HG03025 (cell line): ENCODE data around the gene NDEL1.

Experiments used
- ATAC-seq: cut with Tn5 transposase; IDR thresholded peaks from one replicate; pipeline ENCODE4 v1.9.1; 2021; ENCODE audit warnings: mild to moderate bottlenecking, moderate library complexity; ENCODE audit not compliant: unreplicated experiment, low FRiP score

NDEL1 gene

DNA sequence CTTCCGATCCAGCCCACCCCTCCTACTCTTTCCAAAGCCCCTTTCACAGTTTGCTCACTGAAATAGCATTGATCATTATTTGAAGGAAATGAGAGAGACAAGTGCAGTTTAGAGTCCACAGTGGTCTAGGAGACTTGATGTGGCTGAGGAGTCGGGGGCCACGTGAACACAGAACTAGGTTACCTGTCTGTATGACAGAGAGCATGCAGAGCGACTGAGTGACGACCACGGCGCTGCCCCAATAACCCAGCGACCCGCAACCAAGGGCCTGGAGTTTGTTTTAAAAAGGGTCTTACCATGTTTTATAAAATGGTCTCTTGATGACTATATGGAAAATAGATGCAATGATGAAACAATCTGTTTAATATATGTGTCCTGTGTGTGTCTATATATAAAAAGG, 39.5 kb downstream of the NDEL1 start:
- ATAC-seq = no peak

DNA sequence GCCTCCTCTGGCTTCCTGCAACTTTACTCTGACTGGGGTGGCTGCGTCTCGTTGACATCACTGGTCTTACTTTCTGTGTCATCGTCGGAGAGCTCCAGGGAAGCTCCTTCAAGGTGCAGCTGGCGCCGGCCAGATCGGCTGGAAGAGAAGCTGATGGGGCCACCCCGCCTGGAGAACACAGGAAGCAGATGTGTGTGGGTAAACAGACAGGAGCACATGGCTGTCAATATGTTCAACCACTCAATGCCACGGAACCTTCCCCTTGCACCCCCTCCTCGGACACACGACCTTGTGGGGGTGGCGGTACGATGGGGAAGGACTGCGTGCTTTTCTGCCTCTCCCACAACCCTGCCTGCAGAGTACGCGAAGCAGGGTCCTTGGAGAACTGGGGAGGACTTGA, 40.1 kb downstream of the NDEL1 start:
- ATAC-seq = no peak

DNA sequence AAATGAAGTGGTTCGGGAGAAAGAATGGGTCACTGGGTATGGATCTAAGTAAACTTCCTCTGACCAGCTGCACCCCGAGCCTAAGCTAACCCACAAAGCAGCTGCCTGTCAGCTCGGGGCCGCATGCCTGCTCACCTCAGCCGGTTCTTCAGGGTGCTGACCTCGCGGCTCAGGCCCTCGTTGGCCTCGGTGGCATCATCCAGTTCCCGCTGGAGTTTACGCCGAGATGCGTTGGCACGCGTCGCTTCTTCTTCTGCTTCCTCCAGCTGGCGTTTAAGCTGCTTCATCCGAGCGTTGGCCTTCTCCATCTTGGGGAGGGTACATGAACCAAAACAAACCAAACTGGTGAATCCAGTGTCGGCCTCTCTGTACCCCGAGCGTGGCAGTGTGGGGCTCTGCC, 41.1 kb downstream of the NDEL1 start:
- ATAC-seq = no peak

DNA sequence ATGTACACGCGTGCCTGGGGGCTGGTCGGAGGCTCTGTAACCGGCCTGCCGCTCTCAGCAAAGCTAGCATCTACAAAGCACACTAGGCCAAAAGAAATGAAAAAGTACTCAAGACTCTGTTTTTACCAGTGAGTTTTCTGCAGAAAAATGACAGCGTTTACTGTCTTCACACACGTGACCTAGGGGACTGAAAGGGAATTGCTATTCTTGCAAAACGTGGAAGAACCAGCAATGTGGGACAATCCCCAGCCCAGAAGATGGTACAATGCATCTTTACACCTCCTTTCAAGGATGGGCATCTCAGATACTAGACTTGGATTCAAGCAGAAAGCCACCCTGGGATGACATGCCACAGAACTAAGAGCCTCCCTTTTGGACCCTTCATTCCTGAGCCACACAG, 41.5 kb downstream of the NDEL1 start:
- no peak for ATAC-seq

DNA sequence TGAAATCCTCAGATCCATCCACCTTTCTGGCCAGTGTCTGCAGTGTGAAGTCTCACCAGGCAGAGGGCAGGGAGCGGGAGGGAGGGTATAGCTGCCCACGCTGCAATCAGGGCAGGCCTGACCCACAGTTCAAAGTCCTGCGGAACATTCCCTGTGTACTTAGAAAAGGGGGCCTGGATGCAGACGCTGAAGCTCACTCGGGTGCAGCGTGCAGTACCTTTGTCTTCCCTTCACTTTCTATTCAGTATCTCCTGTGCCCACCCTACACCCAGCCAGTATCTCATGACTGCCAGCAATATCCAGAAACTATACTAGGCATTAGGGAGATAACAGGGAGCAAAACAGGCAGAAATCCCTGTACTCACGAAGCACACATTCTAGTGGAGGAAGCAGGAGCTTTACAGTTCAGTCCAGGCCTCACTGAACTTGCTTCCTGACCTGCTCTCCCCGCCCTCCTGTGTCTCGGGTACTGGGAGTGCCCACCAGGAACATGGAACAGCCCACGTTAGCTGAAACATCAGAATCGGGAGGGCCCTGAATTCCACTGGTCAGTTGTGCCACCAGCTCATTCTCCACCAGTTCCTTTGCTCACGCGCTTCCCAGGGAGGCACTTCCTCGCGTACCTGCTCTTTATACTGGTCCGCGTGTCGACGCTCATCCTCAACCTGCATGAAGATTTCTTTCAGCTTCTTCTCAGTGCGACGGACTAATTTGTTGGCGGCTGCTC, 42.2 kb downstream of the NDEL1 start:
- no peak for ATAC-seq

DNA sequence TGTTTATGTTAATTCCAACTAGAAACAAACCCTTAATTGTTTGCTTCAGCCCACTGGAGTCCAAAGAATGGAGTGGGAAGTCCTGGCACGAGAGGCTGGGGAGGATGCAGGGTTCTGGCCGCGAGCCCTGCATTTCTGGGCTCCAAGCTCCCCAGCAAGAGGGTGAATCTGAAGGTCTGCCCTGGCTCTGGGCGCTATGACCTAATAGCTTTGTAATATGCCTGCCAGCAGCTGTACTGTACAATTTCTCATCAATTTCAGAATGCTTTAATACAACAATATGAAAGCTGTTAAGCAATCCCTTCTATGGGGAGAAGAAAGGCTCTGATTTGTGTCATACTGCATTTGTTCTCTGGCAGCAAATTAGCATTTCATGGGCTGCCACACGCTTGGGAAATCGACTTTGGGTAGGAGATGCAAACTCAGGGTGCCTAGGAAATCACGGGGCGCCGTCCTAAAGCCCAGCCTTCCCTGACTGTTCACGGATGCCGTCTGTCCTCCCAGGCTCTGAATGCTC, 43.8 kb downstream of the NDEL1 start:
- ATAC-seq = no peak

DNA sequence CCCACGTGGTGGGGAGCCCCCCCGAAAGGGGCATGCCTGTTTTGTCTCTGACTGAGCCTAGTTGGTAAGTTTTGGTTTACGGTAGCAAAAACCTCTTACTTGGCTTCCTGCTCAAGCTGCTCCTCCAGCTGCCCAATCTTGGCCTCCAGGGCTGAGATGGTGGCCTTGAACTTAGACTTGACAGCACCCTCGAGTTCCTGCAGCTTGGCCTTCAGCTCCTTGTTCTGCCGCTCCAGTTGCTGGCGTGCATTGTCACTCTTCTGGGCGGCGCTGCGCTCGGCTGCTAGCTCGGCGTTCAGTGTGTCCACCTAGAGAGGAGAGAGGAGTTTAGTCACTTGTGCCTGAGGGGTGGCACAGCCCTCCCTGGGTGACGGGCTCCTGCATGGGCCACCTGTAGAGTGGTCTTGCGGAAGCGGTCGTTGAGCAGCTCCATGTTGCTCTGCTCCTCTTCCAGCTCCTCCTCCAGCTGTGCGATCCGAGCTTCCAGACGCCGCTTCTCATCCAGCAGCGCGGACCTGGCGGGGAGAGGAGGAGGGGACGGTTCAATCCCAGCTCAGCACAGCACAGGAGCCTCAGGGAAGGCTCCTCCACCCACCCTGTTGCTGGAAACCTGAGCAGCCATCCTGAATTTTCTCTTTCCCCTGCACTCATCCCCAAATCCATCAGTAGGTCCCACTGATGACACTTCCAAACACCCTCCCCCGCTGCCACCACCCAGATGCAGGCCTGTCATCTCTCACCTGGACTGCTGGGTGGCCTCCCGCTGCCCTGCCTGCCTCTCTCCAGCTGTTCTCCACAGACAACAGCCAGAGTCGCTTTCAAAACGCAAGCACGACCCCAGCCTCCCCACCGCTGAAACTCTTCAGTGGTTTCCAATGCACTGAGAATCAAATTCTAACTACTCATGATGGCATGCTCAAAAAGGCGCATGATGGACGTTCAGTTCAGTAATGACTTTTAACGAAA, 44.6 kb downstream of the NDEL1 start:
- no peak for ATAC-seq

DNA sequence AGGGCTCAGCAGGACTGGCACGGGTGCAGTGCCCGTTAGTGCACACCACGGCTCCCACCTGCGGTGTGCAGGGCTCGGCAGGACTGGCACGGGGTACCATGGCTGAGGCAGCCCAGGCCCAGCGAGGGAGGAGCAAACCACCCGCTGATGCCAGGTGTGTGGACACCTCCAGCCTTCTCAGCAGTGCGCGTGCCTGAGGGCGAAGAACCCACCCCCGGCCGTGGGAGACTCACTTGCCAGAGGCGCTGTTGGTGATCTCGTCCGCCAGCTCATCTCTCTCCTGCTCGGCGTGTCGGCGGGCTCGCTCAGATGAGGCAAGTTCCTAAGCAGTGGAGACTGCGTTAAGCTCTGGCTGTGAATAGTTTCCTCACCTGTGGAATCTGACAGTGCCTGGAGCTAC, 45.4 kb downstream of the NDEL1 start:
- ATAC-seq = no peak

DNA sequence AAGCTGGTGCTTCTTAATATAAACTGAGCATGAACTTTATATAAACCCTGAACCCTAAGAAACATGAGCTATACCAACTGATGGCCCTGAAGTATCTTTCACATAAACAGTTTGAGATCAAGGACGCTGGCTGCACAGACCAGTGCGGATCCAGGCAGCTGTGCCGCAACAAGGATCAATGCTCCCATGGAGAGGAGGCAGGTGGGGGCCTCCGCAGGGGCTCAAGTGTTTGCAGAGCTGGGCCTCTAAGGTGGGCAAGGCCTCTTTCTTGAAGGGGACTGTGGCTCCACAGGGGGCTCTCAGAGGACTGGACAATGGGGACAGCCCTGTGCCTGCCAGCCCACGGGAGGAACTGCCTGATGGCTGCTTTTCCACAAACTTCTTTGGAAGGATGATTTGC, 46.0 kb downstream of the NDEL1 start:
- ATAC-seq = no peak

DNA sequence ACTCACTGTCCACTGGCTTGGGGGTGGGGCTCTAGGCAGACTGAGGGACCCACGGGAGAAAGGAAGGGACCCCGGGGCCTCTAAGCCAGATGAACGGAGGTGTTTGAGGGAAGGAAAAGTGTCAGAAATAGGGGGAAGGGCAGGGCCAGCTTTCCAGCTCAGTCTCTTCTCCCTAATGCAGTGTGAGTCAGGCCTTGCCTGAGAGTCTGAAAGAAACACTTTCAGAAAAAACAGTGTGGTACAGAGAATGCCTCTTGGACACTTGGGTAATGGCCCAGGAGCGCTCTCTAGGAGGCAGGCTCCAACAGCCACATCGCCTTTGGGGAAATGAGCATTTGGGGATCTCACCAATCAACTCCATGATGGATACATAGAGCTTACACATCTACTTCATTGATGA, 46.9 kb downstream of the NDEL1 start:
- ATAC-seq = no peak

DNA sequence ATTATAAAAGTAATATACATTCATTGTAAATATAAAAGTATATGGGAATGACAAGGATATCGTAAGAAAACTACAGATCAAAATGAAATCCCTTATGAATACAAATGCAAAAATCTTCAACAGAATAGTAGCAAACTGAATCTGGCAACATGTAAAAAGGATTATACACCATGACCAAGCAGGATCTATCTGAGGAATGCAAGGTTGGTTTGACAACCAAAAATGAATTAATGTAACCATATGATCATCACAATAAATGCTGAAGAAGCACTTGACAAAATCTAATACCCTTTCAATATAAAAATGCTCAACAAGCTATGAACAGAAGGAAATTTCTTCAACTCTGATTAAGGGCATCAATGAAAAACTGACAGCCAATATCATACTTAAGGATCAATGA, 48.8 kb downstream of the NDEL1 start:
- no peak for ATAC-seq

DNA sequence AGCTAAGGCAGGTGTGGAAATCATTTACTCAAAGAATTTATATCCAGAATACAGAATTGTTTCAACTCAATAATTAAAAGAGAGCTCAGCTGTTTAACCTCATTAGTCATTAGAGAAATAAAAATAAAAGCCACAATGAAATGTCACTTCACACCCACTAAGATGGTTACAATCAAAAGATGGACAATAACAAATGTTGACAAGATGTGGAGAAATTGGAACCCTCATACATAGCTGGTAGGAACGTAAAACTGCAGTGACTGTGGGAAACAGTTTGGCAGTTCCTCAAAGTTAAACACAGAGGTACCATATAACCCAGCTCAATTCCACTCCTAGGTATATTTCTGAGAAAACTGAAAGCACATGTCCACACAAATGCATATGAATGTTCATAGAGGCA, 49.8 kb downstream of the NDEL1 start:
- ATAC-seq = no peak

DNA sequence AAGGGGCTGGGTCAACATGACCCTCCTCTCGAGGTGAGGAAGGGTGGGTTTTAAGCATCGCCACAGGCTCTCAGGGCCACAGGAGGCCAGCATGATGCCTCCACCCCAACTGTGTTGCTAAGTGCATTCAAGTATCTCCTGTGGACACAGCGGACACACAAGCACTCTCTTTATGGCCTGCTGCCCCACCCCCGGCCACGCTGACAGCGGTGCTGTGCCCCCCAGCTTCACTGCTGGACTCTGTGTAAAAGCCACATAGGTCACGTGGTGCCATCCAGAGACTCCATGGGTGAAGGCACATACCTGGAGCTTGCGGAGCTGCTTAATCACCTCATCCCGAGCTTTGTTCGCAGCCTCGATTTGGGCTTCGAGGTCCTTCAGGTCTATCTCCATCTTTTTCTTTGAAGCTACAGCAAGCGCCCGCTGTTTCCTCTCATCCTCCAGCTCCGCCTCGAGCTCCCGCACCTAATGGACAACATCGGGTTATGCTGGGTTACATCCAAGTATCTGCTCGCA, 51.5 kb downstream of the NDEL1 start:
- ATAC-seq = no peak

DNA sequence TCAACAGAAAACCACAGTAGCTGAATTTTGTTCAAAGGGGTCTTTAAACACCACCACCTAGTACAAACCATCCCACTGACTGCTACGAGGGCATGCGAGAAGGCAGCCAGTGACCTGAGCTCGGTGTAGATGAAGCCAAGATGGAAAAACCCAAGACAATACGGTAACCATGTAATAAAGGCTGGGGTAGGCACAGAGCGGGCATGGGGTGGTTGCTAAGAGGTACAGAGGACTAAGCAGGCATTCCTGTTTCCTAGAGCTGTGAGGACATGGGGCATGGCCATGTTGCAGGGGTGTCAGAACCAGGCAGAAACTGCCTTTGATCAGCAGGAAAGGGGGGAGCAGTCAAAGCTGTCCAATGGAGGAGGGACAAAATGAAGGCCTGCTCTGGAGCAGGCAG, 52.1 kb downstream of the NDEL1 start:
- no peak for ATAC-seq

DNA sequence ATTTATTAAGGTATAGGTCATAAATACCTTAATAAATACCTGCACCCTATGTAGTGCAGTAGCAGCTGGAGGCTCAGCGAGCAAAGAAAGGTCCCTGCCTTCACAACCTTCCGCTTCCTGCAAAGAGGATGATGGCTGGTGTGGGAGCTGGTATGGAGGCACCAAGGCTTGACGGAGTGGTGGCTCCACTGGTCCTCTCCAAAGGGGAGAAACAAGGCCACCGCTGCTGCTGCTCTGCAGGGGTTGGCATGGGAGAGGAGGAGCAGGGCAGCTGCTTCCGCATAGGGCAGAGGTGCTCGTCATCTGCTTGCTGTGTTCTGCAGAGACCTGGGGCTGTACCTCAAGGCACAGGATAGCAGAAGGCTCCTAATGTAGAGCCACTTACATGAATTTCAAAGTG, 52.8 kb downstream of the NDEL1 start:
- no peak for ATAC-seq

DNA sequence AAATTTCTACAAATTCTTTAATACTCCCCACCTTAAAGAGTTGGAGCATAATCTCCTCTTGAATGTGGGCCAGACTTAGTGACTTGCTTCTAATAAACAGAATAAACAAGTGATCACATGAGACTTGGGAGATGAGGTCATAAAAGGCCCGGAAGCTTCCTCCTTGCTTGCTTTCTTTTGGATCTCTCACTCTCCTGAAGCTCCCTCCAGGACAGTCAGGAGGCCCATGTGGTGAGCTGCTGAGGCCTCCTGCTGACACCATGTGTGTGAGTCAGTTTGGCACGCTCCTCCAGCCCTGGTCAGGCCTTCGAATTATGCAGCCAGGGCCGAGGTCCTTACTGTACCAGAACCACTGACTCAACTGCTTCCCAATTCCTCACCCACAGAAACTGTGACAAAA, 53.2 kb downstream of the NDEL1 start:
- no peak for ATAC-seq

DNA sequence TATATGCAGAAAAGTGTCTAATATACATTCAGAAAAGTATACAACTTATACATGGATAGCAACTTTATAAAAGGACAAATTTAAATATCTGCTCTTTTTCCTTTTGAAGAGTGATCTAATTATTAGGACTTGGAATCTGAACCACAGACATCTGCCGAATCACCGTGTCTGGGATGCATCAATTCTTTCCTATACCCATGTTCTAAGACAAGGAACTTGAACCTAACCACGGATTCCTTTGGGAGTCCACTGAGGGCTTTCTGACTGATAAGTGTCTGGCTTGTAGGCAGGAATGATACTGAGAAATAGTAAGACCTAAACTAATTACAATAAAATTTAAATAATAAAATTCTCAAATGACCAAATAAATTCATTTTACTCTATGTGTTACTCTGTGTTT, 54.2 kb downstream of the NDEL1 start:
- ATAC-seq = no peak

DNA sequence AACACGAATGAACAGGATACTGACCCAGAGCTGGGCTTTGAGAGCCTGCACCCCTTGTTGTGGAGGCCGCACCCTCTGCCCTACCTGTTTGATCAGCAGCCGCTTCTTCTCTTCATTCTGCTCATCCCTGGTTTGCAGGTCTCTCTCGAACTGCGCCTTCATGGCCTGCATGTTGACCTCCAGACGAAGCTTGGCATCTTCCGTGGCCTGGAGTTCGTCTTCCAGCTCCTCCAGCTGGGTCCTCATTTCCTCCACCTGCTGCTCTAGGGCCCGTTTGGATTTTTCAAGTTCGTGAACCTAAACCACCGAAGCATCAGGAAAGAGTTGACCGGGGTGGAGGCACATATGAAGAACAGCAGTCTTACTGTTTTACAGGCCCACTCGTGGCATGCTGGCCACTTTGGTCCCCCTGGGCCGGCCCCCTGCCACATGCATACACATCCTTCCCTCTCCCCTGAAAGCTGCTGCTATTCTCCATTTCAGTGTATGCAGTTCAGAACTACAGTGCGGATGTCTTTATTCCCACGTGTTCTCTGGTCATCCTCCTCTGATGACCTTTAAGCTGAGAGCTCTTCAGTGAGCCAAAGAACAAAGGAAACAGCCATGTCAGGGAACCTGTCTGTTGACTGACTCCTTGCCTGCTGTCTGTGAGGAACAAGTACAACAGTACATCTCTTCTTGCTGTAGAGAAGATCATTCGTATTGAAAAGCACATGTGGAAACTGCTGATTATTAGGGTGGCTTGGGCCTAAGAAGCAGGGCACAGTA, 54.8 kb downstream of the NDEL1 start:
- ATAC-seq = no peak

DNA sequence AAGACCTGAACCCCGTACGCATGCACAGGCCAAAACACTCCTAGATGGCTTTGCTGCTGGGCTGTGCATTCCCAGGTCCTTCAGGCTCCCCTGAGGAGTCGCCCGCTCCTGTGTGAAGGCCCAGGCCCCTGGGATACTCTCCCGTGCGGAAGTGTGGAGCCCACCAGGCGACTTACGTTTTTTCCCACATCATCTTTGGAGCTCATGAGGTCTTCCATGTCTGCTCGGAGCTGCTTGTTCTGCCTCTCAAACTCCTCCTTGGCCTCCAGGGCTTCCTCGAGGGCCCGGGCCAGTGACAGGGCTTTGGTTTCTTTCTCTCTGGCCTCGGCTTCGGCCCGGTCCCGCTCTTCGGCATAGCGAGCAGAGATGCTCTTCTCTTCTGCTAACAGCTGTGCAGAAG, 56.4 kb downstream of the NDEL1 start:
- no peak for ATAC-seq

DNA sequence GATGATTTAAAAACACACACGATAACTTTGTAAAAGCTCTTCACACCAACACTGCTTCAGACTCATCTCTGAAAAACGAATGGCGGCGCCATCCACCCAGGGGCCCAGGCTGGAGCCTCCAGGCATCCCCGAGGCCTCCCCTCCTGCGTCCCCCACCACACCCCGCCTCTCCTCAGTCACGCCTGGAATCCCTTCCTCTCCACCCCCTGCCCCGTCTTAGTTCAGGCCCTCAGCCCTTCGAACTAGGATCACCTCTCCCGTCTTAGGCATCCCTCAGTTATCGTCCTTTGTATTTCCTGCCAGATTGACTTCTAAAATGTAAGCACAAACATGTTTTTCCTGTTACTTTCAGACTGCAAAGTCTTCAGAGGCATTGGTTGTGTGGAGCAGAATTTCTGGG, 58.3 kb downstream of the NDEL1 start:
- no peak for ATAC-seq
